Left hindlimb (tissue), 1 donor: ENCODE measurements around the gene RAG2.

Source experiments
- DNase-seq: peaks from one replicate; pipeline ENCODE4 v3.0.0-alpha.2; 2018

The RAG2 gene

DNA sequence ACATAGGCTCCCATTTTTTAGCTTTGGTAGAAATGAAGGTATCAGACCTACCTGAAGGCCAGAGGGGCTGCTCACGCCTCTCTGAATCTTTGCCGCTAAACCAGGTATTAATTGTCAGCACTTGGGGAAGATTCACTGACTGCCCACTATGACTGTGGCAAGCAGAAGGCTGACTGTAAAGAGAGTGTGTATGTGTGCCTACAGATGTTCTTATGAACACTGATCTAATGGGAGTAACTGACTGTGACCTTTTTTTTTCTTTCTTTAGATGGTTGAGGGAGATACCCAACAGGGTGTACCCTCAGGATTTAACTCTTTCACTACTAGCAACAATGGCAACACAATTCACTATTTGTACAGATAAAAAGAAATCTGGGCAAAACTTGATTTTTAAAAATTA is at the start of gene RAG2:
Gene RAG2, minus strand, starts transcription at position 186 of the 400 bp plus-strand sequence. CDS start 4,068 bp downstream, outside the sequence.
- DNase-seq = no peak

DNA sequence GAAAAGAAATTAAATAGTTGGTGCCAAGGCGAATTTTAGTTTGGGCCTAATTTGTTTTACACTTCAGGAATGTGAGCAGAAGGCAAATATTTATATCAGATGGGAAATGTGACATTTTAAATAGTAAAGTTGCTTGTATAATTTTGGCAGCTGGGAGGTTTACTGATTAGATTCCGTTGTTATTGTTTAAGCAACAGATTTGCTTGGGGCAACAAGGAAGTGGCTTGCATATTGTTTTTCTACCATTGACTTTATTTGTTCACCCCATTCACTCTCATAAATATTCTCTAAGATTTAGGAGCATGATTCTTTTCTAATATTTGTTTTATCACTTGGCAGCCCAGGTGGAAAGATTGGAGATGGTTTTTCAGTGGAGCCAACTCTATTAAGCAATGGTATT is 40.5 kb upstream of the RAG2 start:
- no peak for DNase-seq

DNA sequence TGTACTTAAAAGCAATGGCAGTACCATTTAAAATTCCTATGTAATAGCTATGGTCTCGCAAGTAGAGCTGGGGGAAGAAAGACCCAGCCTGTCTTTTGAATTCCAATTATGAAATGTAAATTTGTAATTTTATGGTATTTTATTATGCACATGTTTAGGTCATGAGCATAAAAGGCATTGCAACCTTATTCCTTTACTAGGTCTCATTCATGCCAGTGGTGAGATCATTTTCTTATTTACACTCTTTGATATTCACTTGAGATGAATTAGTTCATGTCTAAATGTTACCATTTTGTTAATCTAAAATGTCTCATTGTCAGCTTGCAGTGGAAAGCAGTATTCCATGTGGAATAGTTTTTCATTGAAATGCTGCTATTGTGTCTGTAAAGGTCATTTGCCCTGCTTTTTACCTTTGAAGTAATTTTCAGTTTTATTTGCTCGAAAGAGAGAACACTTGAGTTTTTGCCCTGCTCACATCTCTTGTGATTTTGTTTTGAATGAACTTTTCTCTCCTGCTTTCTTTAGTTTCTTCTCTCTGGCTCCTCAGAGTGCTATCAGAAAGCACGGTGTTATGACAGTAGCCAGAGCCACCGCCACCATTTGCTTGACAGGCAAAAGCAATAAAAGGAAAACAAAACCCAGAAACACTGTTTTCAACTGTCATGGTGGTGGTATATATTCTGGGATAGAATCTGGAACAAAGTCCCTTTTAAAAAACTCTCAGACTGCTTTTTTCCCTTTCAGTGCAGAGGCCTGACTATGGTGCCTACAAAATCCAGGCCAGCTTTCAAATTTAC is 37.2 kb upstream of the RAG2 start:
- no peak for DNase-seq

DNA sequence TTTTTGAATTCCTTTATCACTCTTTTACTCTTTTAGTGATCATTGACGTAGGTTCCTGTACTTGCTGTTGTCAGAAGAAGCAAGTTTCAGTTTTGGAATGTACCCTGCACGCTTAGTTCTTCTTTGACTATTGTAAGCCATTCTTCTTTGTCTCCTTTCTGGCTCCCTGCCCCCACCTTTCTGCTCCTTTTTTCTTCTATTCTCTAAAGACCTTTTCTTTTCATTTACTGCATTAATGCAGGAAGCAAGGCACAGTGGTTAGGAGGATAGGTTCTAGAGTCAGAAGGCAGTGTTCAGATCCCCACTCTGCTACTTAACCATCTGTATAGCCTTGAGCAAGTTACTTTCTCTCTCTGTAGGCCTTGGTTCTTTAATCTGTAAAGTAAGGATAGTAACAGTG is 33.7 kb upstream of the RAG2 start:
- no peak for DNase-seq

DNA sequence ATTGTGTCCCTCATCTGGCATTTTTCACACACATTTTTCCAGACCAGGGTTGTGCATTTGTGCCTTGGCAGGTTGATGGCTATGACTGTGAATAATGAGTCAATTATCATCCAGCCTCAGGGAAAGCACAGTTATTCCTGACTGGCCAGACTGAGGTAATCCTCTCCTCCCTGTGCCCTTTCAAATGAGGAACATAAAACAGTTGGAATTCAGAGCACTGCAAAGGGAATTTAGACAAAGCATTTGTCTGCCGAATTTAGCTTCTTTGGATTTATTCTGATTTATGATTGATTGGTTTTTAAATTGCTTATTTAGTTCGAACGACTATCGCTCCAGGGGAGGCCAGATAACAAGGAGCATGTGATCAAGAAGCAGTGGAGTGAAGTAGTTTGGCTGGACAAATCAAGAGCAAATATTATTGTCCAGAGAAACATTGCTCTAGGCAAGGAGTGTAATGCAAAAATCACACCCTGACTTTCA is 30.8 kb upstream of the RAG2 start:
- no peak for DNase-seq

DNA sequence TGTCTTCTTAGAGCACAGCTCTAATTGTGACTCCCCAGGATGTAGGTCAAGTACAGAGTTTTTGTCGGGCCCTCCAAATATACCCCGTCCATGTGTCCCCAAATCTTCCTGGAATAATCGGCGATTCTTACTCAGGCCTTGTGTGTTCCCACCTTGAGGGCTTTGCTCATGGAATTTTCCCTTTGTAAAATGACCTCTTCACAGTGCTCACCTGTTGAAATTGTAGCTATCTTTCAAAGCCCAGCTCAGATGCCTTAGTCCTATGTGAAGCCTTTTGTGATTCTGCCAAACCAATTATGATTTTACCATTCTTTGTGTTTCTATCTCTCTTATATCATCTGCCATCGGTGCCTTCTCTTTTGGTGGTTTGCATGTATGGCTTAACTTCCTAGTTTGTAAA is 30.1 kb upstream of the RAG2 start:
- no peak for DNase-seq

DNA sequence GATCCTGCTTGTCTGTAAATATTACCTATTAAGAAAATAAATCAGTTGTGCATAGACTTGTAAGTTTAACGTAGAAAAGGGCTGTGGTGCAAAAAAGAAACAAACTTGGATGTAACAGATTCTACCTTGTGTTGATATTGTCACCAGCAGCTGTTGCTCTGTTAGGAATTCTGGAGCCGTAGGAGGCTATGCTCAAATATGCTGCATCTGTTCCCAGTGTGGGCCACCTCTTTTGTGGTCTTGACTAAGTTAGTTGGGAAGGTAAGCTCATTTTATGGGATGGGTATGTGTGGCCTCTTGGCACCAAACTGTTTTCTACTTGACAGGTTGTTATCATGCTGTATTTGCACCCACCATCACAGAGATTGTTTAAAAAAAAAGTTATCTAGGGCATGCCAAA is 29.4 kb upstream of the RAG2 start:
- DNase-seq = no peak

DNA sequence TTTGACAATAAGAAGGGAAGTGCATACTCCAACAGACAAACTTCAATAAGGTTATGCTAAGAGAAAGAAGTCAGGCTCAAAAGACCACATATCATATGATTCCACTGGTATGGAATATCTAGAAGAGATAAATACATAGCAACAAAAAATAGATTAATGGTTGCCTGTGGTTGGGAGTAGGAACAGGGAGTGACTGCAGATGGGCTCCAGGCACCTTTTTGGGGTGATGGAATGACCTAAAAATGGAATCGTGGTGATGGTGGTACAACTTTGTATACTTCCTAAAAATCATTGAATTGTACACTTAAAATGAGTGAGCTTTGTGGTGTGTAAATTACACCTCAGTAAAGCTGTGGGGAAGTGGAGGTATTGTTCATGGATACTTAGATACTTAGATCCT is 29.0 kb upstream of the RAG2 start:
- no peak for DNase-seq

DNA sequence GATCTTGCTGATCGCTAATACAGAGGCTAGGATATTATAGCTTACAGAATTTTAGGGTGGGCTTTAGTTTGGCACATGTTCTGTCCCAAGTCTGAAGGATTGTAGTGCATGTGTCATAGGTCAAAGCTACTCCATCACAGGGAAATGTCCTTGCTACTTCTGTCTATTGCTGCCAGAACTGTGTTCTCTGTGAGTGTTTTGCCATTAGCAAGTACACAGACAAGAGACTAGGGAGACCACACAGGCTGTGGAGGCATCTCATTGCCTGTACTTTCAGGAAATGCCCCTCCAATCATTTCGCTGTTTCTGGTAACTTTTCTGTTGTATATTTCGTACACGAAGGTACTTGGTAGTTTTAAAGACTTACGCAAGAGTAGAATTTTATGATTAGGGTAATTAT is 25.5 kb upstream of the RAG2 start:
- DNase-seq = no peak

DNA sequence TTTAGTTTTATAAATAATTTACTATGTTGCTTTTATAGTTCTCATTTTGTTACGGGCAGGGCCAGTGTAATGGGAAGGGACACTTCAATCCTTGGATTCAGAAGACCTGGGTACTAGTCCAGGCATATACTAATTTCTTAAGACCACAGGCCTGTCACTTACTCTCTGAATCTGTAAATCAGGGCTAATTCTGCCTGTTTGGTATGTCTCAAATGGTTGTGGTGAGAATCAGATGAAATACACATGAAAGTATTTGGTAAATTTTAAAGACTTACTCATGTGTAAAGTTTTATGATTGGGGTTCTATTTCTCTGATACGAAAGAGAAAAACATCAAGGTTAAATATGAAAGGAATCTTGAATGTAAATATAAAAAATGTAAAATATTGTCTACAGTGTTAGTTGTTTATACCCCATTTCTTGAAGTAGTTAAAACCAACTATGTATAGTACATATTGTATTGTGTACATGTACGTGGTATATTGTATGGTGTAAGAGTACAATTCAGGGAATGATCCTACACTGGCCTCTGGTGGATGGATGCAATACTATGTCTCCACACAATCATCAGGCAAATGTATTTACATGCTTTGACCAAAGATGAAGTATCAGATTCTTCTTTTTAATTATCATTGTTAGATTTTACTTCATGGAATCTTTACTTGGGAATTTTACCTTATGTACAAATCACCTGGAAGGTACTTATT is 24.5 kb upstream of the RAG2 start:
- DNase-seq = no peak

DNA sequence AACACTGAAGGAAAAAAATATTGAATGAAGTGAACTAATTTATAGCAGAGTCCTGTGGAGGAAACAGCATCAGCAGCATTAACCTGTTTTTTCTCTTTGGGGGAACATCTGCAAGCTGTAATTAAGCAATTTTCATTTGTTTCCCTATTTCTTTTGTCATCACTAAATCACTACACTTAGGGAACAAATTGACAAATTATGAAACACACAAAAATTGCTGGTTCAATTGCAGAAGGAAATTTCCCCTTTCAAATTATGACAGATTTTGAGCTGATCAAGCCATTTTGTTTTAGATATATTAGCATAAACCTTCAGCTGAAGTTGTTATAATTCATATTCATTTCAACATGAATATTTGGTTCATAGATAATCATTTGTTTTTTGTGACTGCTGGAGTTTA is 22.2 kb upstream of the RAG2 start:
- DNase-seq = no peak

DNA sequence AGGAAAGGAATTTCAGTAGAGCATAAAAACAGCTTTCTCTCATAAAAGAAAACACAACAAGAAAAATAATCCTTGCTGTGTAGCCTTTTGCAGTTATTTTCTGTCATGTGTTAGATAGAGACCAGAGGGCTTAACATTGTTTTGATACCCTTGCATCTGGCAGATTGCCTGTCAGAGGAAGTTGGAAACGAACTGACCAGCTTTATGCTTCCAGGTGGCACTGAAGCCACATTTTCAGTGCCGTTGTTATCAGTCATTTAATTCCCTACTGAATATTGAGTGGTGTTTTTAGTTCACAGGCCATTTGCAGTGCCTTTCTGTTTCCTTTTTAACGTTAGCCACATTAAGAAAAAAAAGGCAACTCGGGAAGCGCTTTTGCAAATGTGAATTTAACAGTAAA is 21.5 kb upstream of the RAG2 start:
- no peak for DNase-seq

DNA sequence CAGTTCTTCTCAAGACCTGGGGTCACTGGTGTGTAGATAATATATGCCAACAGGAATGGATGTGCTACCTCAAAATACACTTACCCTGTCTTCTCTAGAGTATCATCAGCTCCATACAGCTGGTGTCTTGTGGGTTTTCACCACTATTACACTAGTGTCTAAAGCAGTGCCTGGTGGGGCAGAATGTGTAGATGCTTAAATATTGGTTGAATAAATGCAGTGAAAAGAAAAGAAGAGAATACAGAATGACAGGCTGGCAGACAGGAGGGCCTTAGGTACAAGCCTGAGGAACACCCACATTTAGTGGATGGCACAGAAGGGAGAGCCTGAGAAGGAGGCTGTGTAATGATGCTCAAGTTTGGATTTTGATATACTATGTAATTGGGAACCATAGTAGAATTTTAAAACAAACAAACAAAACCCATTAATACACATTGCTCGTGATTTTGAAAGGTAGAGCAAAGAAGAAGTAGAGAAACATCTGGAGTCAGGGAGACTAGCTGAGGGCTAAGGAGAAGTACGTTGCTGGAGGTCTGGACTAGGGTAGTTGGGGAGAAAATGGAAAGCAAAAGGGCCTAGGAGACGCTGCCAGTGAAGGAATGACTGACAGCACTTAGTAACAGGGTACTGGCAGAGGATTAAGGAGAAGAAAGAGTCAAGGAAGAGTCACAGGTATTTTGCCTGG is 20.5 kb upstream of the RAG2 start:
- DNase-seq = no peak

DNA sequence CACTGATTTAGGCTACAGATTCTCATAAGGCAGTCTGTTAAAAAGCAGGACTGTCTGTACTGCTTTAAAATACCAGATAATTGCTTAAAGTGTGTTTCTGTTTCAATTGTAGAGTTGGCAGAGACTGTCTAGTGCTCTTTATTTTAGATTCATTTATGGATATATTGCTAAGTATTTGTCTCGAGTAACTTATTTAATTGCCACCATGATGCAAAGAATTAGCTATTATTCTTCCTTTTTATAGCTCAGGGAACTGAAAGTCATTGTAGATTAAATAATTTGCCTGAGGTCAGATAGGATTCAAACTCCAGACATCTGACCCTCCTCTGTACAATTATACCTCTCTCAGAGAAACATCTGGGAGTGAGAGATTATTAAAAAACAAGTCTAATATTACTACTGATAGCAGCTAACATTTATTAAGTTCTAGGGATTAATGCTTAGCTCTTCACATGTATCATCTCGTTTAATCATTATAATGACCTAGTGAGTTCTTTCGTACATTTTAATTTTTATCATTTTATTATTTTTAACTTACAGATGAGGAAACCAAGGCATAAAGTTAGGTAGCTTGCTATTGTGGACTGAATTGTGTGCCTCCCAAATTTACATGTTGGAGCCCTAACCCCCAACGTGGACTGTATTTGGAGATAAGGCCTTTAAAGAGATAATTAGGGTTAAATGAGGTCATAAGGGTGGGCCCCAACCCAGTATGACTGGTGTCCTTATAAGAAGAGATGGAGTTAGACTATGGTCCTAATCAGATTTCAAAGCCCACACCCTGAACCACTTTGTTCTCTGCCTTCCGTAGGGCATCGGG is 19.7 kb upstream of the RAG2 start:
- no peak for DNase-seq

DNA sequence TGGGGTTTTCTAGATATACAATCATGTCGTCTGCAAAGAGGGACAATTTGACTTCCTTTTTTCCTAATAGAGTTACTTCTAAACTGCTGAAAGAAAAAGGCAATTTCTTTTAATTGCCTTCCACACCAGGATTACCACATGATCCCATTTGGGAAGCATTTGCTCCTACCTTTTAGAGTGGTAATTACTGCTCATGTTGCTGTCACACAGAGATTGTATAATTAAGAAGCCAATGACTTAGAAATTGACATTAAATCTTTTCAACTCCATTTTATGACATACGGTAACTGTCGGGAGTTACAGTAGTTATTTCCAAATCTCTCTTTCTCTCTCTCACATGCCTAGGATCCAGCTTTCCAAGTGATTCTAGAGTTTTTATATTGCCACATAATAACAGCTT is 17.8 kb upstream of the RAG2 start:
- DNase-seq = no peak

DNA sequence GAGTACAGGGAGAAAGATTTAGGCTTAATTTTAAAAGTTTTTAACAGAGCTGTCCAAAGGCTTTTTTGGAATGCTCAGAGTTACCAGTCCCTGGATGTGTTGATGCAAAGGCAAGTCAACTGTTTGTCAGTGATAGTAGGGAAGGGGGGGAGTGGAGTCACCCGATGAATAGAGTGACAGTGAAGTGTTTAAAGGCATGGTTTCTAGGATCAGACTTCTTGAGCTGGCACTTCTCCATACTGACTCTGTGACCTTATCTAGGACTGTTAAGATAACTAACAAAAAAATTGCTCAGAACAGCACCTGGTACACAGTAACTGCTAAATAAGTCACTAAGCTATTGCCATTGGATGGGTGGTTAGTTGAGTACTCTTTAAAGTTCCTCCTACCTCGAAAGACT is 11.3 kb upstream of the RAG2 start:
- no peak for DNase-seq

DNA sequence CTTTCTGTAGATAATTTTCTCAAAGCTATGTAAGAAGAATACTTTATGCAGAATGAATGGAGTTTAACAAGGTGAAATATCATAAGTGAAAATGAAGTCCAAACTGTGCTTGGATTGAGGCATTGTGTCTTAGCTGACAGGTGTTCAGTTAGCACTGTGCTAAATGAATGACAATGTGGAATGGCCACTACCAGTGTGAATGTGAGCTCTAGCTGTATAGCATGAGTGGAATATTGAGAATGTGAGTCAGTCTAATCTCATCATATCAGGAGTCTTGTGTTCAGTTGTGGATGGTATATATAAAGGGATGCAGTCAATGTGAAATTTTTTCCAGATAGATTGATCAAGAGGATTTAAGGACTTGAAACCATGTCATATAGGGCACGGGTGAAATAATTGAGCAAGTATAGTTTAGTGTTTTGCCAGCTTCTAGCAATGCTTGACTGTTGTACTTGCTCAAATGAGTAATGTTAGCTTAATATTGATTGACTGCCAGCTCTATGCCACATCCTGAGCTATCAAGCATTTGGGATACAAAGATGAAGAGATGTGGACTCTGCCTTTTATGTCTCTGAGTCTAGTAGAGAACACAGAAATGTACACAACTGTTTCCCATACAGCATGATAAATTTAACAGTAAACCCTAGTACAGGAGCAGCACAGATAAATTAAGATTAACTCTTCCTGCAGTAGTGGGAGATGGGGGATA is 10.6 kb upstream of the RAG2 start:
- DNase-seq = no peak

DNA sequence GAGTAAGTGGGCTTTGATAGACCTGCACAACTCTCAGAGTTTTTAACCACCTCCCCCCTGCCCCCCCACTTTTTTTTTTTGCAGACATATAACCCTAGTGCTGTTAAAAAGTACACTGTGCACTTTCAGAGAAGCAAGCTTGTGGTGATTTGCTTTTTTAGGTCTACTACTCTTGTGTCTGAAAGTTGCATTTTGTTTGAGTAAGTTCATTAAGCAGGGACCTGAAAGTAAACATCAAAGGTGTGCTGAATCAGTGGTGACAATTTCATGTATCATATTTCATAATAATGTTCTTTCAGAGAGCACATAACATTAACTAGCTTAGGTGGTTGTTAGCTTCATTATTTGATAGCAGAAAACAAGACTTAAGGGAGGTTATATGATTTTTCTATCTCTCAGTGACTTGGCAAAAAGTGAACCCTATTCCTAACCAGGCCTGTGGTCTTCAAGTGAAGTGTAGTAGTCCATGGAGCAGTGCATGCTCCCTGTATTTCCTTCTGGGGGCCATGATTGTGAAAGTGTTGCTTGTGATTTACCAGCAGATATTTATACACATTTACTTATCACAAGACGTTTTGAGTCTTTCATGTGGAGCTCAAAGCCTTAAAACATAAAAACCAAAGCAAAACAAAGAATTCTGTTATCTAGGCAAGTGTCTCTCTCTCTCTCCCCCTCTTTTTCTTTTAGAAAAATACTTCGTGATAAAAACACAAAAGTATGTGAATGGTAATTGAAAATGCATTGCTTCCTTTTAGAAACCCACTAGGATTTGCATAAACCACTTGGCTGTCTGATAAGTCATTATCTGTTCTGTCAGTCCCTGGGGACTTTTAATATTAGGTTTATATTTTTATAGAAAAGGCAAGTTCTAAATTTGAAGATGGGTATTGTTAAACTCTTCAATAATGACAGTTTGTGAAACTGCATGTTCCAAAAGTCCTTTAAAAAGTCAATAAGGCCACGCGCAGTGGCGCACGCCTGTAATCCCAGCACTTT is 7.5 kb upstream of the RAG2 start:
- DNase-seq = no peak

DNA sequence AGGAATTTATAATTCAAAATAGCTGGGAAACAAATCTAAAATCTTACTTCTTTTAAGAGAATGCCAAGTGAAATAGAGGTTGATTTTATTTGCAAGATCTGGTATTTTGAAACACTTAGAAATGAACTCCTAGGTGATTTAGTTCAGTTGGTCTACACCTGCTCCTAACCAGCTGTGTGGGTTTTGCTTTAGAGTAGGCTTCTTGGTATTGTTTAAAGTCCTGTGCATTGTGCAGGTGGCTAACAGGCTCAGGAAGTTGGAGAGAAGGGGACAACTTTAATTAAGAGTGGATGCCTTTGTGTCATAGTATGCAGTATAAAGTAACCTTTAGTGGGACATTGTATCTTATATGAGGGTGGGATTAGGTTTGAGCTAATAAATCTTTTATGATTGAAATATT is 4.1 kb upstream of the RAG2 start:
- DNase-seq = no peak

DNA sequence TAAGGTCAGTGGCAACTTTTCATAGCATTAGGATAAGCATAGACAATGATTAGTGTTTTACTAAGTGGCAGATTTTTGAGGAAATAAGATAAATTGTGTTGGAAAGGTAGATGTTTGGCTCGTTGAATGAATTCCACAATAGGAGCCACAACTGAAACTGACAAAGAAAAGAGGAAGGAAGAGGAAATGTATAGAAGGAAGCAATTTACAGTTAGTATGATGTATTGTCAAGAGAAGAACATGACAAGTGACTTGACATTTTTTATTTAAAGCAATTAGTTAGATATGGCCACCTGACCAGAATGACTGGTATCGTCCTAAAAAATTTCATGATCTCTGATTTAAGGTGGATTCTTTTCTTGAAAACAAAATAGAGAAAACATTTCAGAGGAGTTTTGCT is 3.1 kb upstream of the RAG2 start:
- no peak for DNase-seq

DNA sequence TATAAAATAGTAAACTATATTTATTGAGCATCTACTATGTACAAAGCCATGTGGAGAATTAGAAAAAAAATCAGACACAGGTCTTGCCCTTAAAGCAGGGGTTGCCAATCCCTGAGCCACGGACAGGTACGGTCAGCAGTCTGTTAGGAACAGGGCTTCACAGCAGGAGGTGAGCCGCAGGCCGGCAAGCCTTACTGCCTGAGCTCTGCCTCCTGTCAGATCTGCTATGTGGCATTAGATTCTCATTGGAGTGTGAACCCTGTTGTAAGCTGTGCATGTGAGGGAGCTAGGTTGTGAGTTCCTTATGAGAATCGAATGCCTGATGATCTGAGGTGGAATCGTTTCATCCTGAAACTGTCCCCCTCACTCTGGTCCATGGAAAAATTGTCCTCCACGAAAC is 2.1 kb upstream of the RAG2 start:
- DNase-seq = no peak
